NCI-H146 treated with DMSO at 0.1 percent for 48 hours (cell line): Measurements from ENCODE around the gene HMGN4.
"Not testable (repeated sequence)": the region's sequence is repeated elsewhere in the genome, so short reads cannot be mapped to it uniquely, and the experiment has no call there.

Source experiments
- DNase-seq: peaks from one replicate; lab custom pipeline; 2025; ENCODE audit not compliant: unreplicated experiment; lab: John Stamatoyannopoulos, UW

HMGN4 gene

GRCh38 chr6:26522486-26523228 is 15.5 kb upstream of the HMGN4 start:
- DNase-seq: not testable (repeated sequence)

- DNase-seq: not testable (repeated sequence)
These were observed 13.9 kb upstream of the HMGN4 start for GRCh38 chr6:26524314-26524713.

DNA sequence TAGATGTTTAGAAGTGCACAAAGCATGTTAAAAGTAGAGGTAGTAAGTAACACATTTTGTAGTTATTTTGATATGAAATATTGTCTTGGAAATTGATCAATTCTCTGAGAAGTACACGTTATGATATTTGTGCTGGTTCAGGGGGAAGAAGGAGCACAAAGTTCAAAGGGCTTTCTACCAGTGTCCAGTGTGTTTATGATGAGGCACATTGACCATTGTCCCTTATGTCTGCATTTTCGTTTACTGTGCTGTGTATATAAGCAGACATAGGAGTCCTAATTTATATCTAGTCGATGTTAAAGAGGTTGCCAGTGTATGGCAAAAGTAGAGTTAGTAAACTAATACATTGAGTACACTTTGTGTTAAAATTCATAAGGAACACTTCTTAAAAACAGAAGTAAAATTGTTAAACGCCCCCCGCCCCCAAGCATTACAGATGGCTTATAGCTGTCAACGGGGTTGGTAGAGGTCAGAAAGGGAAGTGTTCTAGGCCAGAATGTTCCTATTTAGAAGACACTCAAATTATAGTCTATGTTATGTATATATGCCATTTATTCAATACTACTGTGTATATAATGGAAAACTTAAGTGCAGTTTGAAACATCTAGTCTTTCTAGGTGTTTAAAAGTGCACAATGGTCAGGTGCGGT is 13.3 kb upstream of the HMGN4 start:
- DNase-seq: no peak

DNA sequence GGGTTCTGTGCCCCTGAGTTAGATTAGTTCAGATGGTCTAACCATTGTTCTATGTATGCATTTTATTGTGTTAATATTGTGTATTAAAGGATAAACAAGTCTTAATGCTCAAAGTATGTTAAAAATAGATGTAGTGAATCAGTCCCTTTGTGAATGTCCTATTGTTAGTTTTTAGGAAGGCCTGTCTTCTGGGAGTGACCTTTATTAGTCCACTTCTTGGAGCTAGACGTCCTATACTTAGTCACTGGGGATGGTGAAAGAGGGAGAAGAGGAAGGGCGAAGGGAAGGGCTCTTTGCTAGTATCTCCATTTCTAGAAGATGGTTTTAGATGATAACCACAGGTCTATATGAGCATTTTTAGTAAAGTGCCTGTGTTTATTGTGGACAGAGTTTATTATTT is 12.3 kb upstream of the HMGN4 start:
- no peak for DNase-seq

DNA sequence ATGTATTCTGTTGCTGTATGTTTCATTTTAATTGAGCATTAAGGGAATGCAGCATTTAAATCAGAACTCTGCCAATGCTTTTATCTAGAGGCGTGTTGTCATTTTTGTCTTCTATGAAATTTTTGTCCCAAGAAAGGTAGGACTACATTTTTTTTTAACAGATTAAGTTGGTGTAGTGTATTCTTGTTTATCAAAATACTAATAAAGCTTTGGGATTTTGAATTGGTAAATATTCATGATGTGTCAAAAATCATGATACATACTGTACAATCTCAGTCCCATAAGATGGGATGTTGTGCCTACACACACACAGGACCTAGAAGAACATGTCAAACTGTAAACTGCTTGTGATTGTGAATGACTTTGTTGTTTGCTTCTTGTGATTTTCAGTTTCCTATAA is 11.2 kb upstream of the HMGN4 start:
- no peak for DNase-seq

DNA sequence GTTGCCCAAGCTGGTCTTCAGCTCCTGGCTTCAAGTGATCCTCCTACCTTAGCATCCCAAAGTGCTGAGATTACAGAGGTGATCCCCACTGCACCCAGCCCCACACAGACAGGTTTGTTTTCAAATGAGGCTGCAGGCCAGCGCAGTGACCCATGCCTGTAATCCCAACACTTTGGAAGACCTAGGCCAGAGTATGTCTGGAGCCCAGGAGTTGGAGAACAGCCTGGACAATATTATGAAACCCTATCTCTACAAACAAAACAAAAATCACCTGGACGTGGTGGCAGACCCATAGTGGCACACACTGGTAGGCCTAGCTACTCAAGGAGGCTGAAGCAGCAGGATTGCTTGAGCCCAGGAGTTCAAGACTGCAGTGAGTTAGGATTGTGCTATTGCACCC is 8.0 kb upstream of the HMGN4 start:
- DNase-seq: no peak

- DNase-seq: no peak
These were observed 6.3 kb upstream of the HMGN4 start for GRCh38 chr6:26531897-26532296.

DNA sequence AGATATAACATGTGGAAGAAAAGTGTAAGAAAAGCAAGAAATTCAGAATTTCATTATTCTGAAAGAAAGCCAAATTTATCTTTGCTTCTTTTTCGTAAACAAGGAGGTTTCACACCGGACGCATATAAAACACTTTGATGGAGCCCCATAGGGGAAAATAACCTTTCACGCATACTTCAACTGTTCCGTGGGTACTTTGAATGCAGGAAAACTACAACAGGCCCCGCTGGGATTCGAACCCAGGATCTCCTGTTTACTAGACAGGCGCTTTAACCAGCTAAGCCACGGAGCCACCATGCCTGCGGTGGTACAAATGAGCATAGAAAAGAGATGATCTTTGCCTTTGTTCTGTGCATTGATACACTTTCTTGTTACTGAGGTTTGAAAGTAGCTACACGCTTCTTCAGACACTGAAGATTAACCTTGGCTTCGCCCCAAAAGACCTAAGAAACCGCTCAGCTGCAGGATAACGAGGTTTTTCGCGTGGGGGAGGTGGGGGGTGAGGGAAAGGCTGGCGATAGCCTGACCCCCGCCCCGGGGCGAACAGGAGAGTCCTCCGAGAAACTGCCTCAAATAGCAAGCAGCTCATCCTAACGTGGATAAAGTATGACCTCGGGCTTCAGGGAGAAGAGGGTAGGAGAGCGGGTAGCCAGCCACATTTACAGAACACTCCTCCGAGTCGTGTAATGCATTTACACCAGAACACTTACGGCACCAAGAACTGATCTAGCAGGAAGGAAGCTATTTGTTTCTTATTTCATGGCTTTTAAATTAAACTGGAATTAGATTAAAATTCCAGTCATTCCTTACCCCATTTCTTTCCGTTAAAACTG is 5.3 kb upstream of the HMGN4 start:
- DNase-seq: peak; percentile 81

DNA sequence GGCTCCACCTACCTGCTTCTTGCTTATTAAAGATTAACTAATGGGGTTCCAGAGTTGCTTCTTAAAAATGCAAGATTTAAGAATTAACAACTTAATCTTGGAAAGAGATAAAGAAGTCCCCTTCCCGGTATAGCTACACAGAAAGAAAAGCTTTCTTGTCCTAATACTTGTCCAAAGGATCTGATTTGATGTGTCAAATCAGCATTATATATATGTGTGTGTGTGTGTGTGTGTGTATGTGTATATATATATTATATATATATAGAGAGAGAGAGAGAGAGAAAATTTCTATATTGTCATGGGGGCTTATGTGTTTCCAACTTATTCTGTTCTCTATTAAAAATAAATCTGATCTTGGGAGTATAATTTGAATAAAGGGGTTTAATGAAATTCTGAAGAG is 4.6 kb upstream of the HMGN4 start:
- no peak for DNase-seq

- peak; percentile 7 for DNase-seq
These were observed 3.3 kb upstream of the HMGN4 start for GRCh38 chr6:26534681-26535465.

GRCh38 chr6:26536571-26537159 is 1.5 kb upstream of the HMGN4 start:
- peak; percentile 73 for DNase-seq

DNA sequence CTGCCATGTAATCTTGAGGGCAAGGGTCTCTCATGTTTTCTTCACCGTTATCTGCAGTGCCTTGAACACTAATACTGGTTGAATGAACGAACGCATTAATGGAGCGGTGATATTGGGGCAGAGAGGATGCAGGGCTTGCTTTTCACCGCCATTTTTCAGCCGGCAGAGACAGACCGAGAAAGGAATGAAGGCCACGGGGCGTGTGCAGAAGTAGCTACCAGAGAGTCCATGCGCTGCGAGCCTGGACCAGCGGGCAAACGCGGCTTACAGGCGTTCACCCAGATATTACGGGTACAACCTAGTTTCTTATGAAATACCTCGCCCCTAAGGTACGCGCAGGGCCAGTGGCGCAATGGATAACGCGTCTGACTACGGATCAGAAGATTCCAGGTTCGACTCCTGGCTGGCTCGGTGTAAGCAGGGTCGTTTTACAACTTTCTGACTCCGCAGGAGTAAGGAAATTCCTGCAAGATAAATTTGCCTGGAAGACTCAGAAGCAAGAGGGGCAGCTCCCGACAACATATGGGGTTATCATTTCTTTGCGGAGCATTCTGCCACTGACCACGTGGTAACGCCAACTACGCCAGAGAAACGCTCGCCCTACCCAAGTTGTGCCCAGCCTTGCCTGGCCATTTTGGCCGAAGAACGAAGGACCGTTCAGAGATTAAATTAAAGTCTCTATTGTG is 863 bp upstream of the HMGN4 start:
- DNase-seq: peak; percentile 95

GRCh38 chr6:26538572-26538902 is 371 bp downstream of the HMGN4 start:
- peak; percentile 10 for DNase-seq

GRCh38 chr6:26539071-26539615 is 977 bp downstream of the HMGN4 start:
- no peak for DNase-seq

GRCh38 chr6:26541579-26541978 is 3.4 kb downstream of the HMGN4 start:
- no peak for DNase-seq

GRCh38 chr6:26543953-26544352 is 5.8 kb downstream of the HMGN4 start:
- DNase-seq: no peak

GRCh38 chr6:26544473-26544872 is 6.3 kb downstream of the HMGN4 start:
- peak; percentile 70 for DNase-seq

- DNase-seq: no peak
These were observed 7.5 kb downstream of the HMGN4 start for GRCh38 chr6:26545627-26546026.

GRCh38 chr6:26547363-26547762 is 9.2 kb downstream of the HMGN4 start:
- DNase-seq: not testable (repeated sequence)
